Dedifferentiated amniotic fluid mesenchymal stem cell (primary cell): ENCODE measurements around the gene RBPJ.
"Not testable (repeated sequence)": the region's sequence is repeated elsewhere in the genome, so short reads cannot be mapped to it uniquely, and the experiment has no call there.

Experiments
- DNase-seq: peaks from one replicate; pipeline ENCODE4 v3.0.0-alpha.2; 2016; ENCODE audit errors: extremely low spot score

The RBPJ gene

GRCh38 chr4:26302031-26302899, 18.5 kb upstream of the RBPJ start:
- no peak for DNase-seq

DNA sequence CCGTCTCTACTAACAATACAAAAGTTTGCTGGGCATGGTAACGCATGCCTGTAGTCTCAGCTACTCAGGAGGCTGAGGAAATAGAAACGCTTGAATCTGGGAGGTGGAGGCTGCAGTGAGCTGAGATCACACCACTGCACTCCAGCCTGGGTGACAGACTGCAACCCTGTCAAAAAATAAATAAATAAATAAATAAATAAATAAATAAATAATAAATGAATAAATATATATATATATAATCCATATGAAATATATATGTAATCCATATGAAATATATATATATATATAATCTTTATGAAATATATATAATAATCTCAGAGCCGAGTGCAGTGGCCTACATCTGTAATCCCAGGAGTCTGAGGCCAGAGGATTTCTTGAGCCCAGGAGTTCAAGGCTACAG, 17.8 kb upstream of the RBPJ start:
- no peak for DNase-seq

DNA sequence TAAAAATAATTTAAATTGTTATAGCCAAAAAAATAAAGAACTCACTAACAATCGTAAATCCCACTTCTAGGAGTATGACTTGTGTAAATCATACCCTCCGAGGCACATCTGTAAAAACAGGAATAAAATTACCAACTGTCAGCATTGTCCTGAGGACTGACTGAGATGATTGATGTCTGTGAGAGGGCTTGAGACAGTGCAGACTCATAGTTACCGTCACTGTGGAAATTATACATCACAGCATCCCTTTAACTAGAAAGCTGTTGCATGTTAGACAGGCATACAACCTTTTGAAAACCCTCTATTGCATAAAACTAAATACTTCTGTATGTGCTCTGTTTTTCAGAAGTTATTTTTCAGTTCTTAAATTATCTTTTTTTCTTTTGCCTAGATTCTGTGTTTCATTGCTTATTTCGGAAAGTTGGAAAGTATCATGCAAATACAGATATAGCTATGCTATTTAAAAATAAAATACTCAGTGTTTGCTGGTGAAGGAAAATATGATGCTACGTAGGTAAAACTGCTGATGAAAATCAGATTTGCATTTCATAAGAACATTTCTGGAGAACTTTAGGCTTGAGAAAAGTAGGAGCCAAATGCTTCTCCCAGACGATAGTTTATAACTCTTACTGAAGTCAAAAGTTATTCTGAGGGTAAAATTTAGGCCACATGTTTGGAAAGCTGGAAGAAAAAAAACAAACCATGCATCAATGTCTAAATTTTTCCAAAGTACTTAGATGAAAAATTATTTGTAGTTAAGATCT, 13.6 kb upstream of the RBPJ start:
- no peak for DNase-seq

GRCh38 chr4:26308568-26308967, 12.2 kb upstream of the RBPJ start:
- no peak for DNase-seq

- DNase-seq, result no peak
Measured at GRCh38 chr4:26310264-26310663, 10.6 kb upstream of the RBPJ start.

DNA sequence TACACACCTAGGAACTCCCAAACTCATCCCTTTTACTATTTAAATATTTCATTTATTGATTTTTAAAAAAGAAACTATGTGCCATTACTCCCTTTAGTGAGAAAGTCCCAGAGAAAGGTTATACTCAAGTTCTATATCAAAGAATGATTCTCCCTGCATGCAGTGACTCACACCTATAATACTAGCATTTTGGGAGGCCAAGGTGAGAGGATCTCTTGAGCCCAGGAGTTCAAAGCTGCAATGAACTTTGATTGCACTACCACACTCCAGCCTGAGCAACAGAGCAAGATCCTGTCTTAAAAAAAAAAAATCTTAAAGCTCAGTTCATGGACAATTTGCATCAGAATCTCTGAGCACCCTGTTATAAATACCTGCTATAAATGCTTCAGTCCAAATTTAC, 9.2 kb upstream of the RBPJ start:
- no peak for DNase-seq

- not testable (repeated sequence) for DNase-seq
Measured at GRCh38 chr4:26315316-26315932, 5.4 kb upstream of the RBPJ start.

DNA sequence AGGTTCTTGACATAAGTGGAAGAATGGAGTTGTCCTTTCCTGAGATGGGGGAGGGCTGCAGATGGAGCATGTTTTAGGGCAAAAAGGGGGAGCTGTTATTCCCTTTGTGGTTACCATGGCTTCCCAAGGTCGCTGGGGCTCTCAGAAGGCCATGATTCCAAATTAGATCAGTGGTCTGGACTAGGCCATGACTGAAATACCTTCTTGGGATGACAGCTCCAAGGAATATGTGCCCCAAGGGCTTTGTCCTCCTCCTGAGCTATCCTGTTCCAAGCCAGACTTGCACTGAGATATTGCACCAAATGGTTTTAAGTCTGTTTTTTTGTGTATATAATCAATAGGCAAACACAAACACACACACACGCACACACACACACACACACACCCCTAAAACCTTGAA, 3.0 kb upstream of the RBPJ start:
- DNase-seq, result no peak

DNA sequence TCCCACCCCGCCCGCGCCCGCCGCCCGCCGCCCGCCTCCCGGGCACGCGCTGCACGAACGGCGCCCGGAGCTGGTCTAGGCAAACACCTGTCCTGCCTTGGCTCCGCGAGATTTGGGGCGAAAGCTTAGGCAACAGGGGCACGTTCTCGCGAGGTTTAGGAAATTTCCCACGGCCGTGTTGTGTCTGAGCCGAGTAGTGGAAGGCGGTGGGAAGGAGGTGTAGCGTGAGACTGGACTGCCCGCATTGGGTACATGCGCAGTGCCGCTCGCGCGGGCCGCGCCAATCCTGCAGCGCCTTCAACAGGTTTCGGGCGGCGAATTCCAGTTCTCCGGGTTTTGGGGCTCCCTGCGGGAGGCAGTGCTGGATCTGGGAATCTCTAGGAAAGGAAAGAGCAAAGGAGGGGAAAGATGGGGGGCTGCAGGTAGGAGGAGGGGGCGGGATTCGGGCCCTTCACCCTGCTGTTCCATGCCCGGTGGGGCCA, 1.3 kb upstream of the RBPJ start:
- peak; percentile 99 for DNase-seq

GRCh38 chr4:26319949-26320537, 771 bp upstream of the RBPJ start:
- no peak for DNase-seq

- peak; percentile 30 for DNase-seq
Measured at GRCh38 chr4:26321373-26322221, 783 bp downstream of the RBPJ start.

GRCh38 chr4:26322346-26322745, 1.5 kb downstream of the RBPJ start:
- no peak for DNase-seq

GRCh38 chr4:26323821-26324220, 3.0 kb downstream of the RBPJ start:
- peak; percentile 68 for DNase-seq

GRCh38 chr4:26325191-26325590, 4.4 kb downstream of the RBPJ start:
- no peak for DNase-seq

DNA sequence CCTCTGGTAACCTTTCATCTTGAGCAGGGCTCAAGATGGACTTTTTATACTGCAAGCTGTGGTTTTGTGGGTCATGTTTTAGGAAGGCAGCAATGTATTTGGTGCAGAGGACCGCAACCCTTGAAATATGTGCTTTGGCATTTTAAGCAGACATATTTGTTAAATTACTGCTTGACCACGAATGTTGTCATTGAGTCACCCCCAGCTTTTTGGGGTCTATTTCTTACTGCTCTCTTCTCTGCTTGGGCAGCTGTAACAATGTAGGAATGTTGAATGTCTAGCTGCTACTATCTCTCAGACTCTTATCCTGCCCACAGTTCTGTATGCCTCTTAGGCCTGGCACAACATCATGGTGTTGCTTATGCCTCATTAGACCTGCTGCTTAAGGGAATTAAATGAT, 6.0 kb downstream of the RBPJ start:
- DNase-seq, result peak; percentile 86

DNA sequence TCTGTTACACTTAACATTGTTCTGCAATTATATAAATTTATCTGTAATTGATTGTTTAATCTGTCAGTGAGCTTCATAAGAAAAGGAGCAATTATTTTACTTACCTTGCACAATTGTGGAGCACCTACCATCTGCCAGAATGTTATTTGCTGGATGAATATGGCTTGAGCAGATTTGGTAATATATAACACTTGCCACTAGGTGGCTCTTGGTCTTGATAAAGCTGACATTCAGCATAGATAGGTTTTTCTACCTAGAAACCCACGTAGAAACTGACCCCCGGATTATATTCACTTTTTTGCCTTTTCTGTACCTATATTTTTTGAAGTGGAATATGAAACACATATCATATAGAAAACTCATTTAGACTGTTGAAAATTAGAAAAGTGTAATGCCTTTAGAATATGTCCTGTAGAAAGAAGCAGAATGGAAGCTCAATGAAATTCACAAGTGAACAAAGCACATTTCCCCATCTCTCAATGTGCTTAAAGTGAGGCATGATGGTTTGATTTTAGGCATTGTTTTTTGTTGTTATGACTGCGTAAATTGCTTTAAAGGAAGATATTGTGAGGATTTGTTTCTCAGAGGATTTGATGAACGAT, 9.5 kb downstream of the RBPJ start:
- DNase-seq, result peak; percentile 41

DNA sequence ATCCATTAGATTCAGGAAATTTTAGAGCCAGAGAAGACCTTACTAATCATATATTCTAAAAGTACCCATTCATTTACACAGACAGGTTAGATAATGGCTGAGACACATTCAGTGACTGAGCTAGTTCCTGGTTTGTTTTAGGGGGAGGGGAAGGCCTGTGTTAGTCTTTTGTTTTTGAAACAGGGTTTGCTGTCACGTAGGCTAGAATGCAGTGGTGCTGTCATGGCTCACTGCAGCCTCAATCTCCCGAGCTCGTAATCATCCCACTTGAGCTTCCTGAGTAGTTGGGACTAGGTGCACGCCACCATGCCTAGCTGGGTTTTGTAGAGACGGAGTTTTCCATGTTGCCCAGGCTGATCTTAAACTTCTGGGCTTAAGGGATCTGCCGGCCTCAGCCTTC, 10.1 kb downstream of the RBPJ start:
- DNase-seq, result no peak

DNA sequence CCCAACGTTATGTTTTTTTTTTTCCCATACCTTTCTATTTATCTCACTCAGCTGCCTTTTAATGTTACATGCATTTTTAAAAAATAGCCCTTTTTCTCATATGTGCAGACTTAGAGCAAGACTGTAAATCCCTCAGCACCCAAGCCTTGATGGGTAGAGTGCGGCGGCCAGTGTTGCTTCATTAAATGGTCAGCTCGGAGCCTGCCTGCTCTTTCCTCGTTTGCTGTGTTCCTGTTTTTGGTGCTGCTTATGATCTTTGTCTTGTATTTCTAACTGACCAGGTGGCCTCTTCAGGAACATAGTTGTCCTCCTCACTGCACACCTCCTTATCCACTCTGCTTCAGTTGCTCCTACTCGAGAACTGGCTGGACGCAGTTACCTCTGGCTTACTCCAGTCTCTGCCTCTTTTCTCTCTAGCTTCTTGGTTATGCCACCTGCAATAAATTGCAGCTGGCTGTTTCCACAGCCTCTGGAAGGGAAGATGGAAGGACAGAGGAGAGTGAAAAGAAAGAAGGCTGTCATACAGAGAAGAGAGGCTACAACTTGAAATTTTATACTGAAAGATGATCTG, 10.7 kb downstream of the RBPJ start:
- no peak for DNase-seq

DNA sequence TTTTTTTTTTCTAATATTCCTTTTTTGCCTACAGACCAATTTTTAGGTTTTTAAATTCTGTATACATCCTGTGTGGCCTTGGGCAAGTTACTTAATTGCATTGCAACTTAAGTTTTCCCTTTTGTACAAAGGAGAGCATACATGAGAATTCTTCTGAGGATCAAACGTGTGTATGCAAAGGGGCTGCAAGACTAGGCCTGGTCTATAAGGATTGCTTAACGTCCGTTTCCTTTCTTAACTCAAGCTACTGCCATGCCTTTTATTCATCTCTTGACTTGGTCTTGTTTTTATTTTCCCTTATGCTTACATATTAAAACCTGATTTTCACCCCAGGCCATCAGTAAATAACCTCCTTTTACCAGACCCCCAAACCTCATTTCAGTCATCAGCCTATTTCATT, 13.6 kb downstream of the RBPJ start:
- DNase-seq, result no peak

DNA sequence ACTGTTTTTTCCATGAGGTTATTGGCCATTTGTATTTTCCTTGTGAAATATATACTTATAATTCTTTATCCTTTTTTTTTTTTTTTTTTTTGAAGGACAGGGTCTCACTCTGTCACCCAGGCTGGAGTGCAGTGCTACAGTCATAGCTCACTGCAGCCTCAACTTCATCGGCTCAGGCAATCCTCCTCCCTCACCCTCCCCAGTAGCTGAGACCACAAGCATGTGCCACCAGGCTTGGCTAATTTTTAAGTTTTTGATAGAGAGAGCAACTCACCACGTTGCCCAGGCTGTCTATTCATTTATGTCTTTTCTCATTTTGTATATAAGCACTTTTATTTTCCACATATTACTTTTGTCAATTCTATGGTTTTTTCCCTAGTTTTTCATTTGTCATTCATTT, 16.8 kb downstream of the RBPJ start:
- DNase-seq, result no peak
